ENCODE data around the gene TXNDC8.

Gene TXNDC8

GRCh38 chr9:110357505-110357904 lies 19.8 kb upstream of the TXNDC8 start:
- ChIA-PET POLR2A (no interaction called here), CTCF (no interaction called here)
- no peak overlapping the region for H3K4me3 ChIP-seq (ENCODE audit: low read depth, low read length)
- no peak for TF ChIP-seq CTCF (IDR thresholded peaks at IDR 0.05; ENCODE audit: insufficient read depth, low read length, missing control alignments)
- no peak for DNase-seq (ENCODE audit: low read depth, low spot score)

- ChIA-PET CTCF (no interaction called here), POLR2A (no interaction called here)
- TF ChIP-seq CTCF (IDR thresholded peaks at IDR 0.05; ENCODE audit: insufficient read depth, low read length, missing control alignments) = no peak
- H3K4me3 ChIP-seq (ENCODE audit: low read depth, low read length) = no peak overlapping the region
- DNase-seq (ENCODE audit: low read depth, low spot score) = no peak
These were observed 19.2 kb upstream of the TXNDC8 start for GRCh38 chr9:110356639-110357395.

- TF ChIP-seq CTCF (IDR thresholded peaks at IDR 0.05; ENCODE audit: insufficient read depth, low read length, missing control alignments) = no peak
- no peak overlapping the region for H3K4me3 ChIP-seq (ENCODE audit: low read depth, low read length)
- ChIA-PET CTCF (no interaction called here), POLR2A (no interaction called here)
- DNase-seq (ENCODE audit: low read depth, low spot score) = no peak
These were observed 18.2 kb upstream of the TXNDC8 start for GRCh38 chr9:110355911-110356310.

GRCh38 chr9:110351009-110351467 lies 13.4 kb upstream of the TXNDC8 start:
- no peak overlapping the region for H3K4me3 ChIP-seq (ENCODE audit: low read depth, low read length)
- no peak for TF ChIP-seq CTCF (IDR thresholded peaks at IDR 0.05; ENCODE audit: insufficient read depth, low read length, missing control alignments)
- POLR2A ChIA-PET = interaction anchor here (0.8 to 1.2 kb wide), 2 partner anchors 19 to 95 kb away, joined by 3 to 5 read pairs; partner anchors contain the start of gene TXN
- no peak for DNase-seq (ENCODE audit: low read depth, low spot score)
- CTCF ChIA-PET = interaction anchor here (1.1 to 1.8 kb wide), 2 partner anchors 11 to 76 kb away, joined by 3 to 12 read pairs; no protein-coding TSS in a partner anchor

GRCh38 chr9:110346325-110346724 lies 8.7 kb upstream of the TXNDC8 start:
- no peak for TF ChIP-seq CTCF (IDR thresholded peaks at IDR 0.05; ENCODE audit: insufficient read depth, low read length, missing control alignments)
- H3K4me3 ChIP-seq (ENCODE audit: low read depth, low read length) = no peak overlapping the region
- no peak for DNase-seq (ENCODE audit: low read depth, low spot score)
- POLR2A ChIA-PET = no interaction called here
- CTCF ChIA-PET = no interaction called here

GRCh38 chr9:110344821-110345220 lies 7.2 kb upstream of the TXNDC8 start:
- CTCF ChIA-PET = no interaction called here
- POLR2A ChIA-PET = no interaction called here
- H3K4me3 ChIP-seq (ENCODE audit: low read depth, low read length) = no peak overlapping the region
- DNase-seq (ENCODE audit: low read depth, low spot score) = no peak
- TF ChIP-seq CTCF (IDR thresholded peaks at IDR 0.05; ENCODE audit: insufficient read depth, low read length, missing control alignments) = no peak

Data from AG04449 (cell line).